ENCODE results near the gene MLIP.

The MLIP gene

GRCh38 chr6:54125493-54125892, 14.2 kb downstream of the MLIP start:
- no peak overlapping the region for H3K27ac ChIP-seq
- TF ChIP-seq CTCF (conservative IDR thresholded peaks at IDR 0.05) (no peak), ZFX (IDR thresholded peaks at IDR 0.05) (no peak)

DNA sequence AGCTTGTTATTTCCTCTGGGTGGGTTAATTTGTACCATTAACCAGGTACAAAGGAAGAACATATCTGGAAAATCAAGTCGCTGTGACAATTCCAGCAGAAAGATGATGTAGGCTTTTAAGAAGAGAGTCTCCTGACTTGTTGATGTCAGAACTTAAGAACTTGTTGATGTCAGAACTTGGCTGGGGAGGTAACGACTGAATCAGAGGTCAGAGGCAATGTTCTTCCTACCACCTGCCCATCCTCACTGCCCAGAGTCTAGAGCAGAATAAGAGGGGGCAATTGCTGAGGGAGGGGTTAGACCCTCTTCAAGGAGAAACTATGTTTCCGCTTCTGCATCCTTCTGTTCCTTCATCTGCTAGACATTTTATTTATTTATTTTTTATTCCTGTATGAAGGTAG, 18.9 kb downstream of the MLIP start:
- no peak overlapping the region for H3K27ac ChIP-seq
- TF ChIP-seq ZFX (IDR thresholded peaks at IDR 0.05) (no peak), CTCF (conservative IDR thresholded peaks at IDR 0.05) (no peak)

- TF ChIP-seq ZFX (IDR thresholded peaks at IDR 0.05) (no peak), CTCF (conservative IDR thresholded peaks at IDR 0.05) (no peak)
Measured at GRCh38 chr6:54132587-54132986, 21.3 kb downstream of the MLIP start.

DNA sequence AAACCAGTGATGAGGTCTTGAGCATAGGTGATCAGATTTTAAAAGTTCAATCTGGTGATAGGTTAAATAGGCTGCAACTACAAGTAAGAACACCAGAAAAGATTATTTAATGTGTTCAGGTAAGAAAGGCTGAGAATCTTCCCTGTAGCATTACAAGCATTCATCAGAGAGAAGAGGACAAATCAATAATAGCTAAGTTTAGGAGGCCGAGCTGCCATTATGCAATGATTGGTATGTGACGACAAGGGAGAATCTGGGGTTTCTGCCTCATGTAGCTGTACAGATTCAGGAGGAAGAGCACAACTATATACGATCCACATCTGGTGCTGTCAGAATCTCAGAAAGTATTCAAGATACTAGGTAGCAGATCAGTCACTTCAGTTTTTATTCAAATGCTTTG, 21.9 kb downstream of the MLIP start:
- TF ChIP-seq ZFX (IDR thresholded peaks at IDR 0.05) (no peak), CTCF (conservative IDR thresholded peaks at IDR 0.05) (no peak)
- no peak overlapping the region for H3K27ac ChIP-seq

More at GRCh38 chr6:54132587-54132986, 21.3 kb downstream of the MLIP start:
- no peak overlapping the region for H3K27ac ChIP-seq

GRCh38 chr6:54134935-54135334, 23.7 kb downstream of the MLIP start:
- no peak overlapping the region for H3K27ac ChIP-seq
- no peak for TF ChIP-seq ZFX (IDR thresholded peaks at IDR 0.05)
- no peak for TF ChIP-seq CTCF (conservative IDR thresholded peaks at IDR 0.05)

DNA sequence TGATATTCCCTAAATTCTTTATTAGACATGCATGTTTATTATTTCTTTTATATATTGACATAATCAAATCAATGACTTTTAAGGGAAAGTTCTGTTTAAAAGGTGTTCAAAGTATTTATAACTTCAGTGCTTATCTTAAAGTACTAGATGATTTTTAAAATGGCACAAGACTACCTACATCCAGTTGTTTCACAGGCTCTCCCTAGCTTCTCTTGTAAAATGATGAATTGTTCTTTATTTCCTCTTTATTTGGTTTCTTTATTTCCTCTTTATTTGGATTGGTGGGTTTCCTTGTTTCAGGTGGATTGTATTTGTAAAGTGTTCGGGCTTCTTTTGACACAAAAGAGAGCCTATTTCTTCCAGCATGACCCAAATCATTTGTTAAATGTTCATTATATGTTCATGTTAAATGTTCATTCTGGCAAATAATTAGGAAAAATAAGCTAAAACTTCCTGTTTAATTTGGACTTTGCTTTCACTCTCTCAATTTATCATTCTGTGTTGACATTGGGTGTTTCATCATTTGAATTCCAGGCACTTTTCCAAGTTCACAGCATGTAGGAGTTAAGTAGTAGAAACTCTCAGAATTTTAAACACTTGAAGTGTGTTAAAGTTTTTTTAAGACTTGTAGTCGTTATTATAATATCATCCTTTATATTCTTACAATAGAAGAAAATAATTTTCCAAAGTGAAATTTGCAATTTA, 24.6 kb downstream of the MLIP start:
- H3K27ac ChIP-seq: no peak overlapping the region
- TF ChIP-seq CTCF (conservative IDR thresholded peaks at IDR 0.05) (no peak), ZFX (IDR thresholded peaks at IDR 0.05) (no peak)

DNA sequence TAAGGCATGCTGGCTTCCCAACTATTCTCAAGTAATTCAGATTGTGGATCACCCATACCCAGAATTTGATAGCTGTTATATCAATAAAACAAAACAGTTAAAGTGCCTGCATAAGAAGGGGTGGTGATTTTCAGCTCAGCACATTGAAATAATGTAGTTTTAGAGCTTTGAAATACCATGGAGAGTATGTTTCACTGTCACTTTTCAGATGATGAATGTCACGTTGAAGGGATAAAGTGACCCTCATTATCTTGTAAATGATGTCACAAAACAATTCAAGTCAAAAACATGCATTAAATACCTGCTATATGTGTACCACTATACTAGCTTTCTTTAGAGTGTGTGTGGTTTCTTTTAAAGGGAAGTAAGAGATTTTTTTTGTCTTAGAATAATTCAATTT, 27.6 kb downstream of the MLIP start:
- TF ChIP-seq ZFX (IDR thresholded peaks at IDR 0.05) (no peak), CTCF (conservative IDR thresholded peaks at IDR 0.05) (no peak)
- H3K27ac ChIP-seq: no peak overlapping the region
